NCI-H187 (cell line): Measurements from ENCODE around the gene CDK5.
A peak's percentile ranks its signal among the peaks of the same experiment; 100 is the strongest.

ENCODE experiments used
- DNase-seq, 2 experiments: peaks; one replicate each; lab custom pipeline; 2025; lab: John Stamatoyannopoulos, UW

The CDK5 gene

GRCh38 chr7:151086802-151087244, 29.1 kb upstream of the CDK5 start:
- DNase-seq = peak in 1 of 2 experiments; percentile 21

GRCh38 chr7:151085691-151086620, 28.3 kb upstream of the CDK5 start, which contains the start of gene AGAP3:
TSS of gene AGAP3 (plus strand) at chr7:151086475. CDS start at chr7:151086742, 267 bp downstream.
- peak; percentile 44 to 81 for DNase-seq

- DNase-seq = no peak
Observed at GRCh38 chr7:151085329-151085690, 27.6 kb upstream of the CDK5 start.

GRCh38 chr7:151083824-151084160, 26.1 kb upstream of the CDK5 start:
- no peak for DNase-seq

- peak; percentile 46 to 47 for DNase-seq
Observed at GRCh38 chr7:151083071-151083823, 25.6 kb upstream of the CDK5 start, which contains the start of gene TMUB1. TSS of gene TMUB1 (minus strand) at chr7:151083493. CDS start at chr7:151082563, 930 bp downstream.

GRCh38 chr7:151082141-151083070, 24.7 kb upstream of the CDK5 start:
- no peak for DNase-seq

GRCh38 chr7:151081170-151082101, 23.7 kb upstream of the CDK5 start:
- DNase-seq = no peak

- DNase-seq = peak; percentile 71 to 93
Observed at GRCh38 chr7:151080522-151081169, 22.9 kb upstream of the CDK5 start, which contains the start of gene FASTK. TSS of gene FASTK (minus strand) at chr7:151080809. CDS start at chr7:151080766, 43 bp downstream.

GRCh38 chr7:151080067-151080521, 22.4 kb upstream of the CDK5 start:
- no peak for DNase-seq

- no peak for DNase-seq
Observed at GRCh38 chr7:151079199-151079910, 21.7 kb upstream of the CDK5 start.

GRCh38 chr7:151078233-151079040, 20.7 kb upstream of the CDK5 start:
- no peak for DNase-seq

- DNase-seq = no peak
Observed at GRCh38 chr7:151077705-151078232, 20.1 kb upstream of the CDK5 start.

- DNase-seq = no peak
Observed at GRCh38 chr7:151076863-151077704, 19.4 kb upstream of the CDK5 start.

GRCh38 chr7:151075978-151076426, 18.3 kb upstream of the CDK5 start:
- DNase-seq = no peak

- no peak for DNase-seq
Observed at GRCh38 chr7:151075662-151075971, 17.9 kb upstream of the CDK5 start.

- no peak for DNase-seq
Observed at GRCh38 chr7:151074817-151075661, 17.3 kb upstream of the CDK5 start.
